ENCODE measurements around the gene RAP1GAP.

The RAP1GAP gene

DNA sequence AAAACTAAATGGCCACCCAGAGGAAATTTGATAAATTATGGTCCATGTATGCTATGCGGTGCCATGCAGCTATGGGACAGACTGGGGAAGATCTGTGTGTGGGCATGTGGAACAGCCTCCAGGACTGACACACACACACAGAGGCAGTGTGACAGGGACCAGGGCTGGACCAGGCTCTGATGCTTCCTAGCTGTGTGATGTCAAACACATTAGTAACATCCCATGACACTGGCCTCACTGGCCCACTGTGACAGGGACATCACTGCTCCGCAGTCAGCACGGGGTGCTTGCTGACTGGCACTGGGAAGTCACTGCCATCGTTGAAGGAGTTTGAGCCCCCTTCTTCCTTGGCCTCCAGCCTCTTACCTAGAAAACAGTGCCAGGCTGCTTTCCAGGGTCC, 13.9 kb downstream of the RAP1GAP start:
- Histone ChIP-seq H3K4me1 (ENCODE audit: control insufficient read depth, insufficient read depth, low read length) (peaks cover 20% of the 10 kb centered on the region), H3K9me3 (ENCODE audit: control insufficient read depth, low read length) (no peaks in the 10 kb centered on the region), H3K36me3 (ENCODE audit: control insufficient read depth, insufficient read depth, low read length) (no peaks in the 10 kb centered on the region), H3K27me3 (ENCODE audit: control insufficient read depth, insufficient read depth, low read length) (peaks cover 10% of the 10 kb centered on the region), H3K4me3 (ENCODE audit: low read length) (no peak overlapping the region), H3K9ac (ENCODE audit: low read length) (no peak overlapping the region)

DNA sequence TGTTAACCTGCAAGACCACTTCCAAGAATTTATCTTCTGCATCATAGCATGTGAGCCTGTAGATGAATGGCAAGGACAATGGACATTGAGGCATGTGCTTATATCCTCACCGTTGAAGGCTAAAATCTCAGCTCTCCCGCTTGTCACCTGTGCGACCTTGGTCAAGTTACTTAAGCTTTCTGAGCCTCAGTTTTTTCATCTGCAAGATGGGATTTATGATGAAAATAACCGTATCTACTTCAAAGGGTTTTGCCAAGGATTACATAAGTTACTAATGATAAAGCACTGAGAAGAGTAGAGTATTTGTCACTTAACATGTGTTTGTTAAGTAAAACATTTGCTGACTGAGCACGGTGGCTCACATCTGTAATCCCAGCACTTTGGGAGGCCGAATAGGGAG, 14.9 kb downstream of the RAP1GAP start:
- H3K36me3 ChIP-seq (ENCODE audit: control insufficient read depth, insufficient read depth, low read length) = no peaks in the 10 kb centered on the region
- H3K9ac ChIP-seq (ENCODE audit: low read length) = no peak overlapping the region
- H3K4me3 ChIP-seq (ENCODE audit: low read length) = no peak overlapping the region
- H3K27me3 ChIP-seq (ENCODE audit: control insufficient read depth, insufficient read depth, low read length) = peaks cover 3% of the 10 kb centered on the region
- peaks cover 14% of the 10 kb centered on the region for H3K4me1 ChIP-seq (ENCODE audit: control insufficient read depth, insufficient read depth, low read length)
- H3K9me3 ChIP-seq (ENCODE audit: control insufficient read depth, low read length) = no peaks in the 10 kb centered on the region

DNA sequence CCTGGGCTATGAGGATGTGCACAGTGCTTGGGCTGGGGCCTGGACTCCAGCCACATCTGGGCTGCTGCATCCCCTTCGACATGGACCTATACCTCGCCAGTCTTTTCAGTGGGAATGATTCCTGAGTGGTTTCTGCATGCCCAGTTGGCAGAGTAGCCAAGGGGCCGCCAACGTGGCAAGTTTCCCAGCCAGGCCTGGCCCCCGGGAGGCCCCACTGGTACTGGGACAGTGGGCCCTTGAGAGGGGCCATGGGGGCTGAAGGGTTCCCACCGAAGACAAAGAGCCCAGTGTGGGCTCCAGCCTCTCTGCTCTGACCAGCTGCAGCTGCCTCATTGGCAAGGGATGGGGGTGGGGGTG, 15.4 kb downstream of the RAP1GAP start:
- Histone ChIP-seq H3K9me3 (ENCODE audit: control insufficient read depth, low read length) (no peaks in the 10 kb centered on the region), H3K9ac (ENCODE audit: low read length) (no peak overlapping the region), H3K4me1 (ENCODE audit: control insufficient read depth, insufficient read depth, low read length) (peaks cover 14% of the 10 kb centered on the region), H3K36me3 (ENCODE audit: control insufficient read depth, insufficient read depth, low read length) (no peaks in the 10 kb centered on the region), H3K4me3 (ENCODE audit: low read length) (no peak overlapping the region), H3K27me3 (ENCODE audit: control insufficient read depth, insufficient read depth, low read length) (peaks cover 3% of the 10 kb centered on the region)

DNA sequence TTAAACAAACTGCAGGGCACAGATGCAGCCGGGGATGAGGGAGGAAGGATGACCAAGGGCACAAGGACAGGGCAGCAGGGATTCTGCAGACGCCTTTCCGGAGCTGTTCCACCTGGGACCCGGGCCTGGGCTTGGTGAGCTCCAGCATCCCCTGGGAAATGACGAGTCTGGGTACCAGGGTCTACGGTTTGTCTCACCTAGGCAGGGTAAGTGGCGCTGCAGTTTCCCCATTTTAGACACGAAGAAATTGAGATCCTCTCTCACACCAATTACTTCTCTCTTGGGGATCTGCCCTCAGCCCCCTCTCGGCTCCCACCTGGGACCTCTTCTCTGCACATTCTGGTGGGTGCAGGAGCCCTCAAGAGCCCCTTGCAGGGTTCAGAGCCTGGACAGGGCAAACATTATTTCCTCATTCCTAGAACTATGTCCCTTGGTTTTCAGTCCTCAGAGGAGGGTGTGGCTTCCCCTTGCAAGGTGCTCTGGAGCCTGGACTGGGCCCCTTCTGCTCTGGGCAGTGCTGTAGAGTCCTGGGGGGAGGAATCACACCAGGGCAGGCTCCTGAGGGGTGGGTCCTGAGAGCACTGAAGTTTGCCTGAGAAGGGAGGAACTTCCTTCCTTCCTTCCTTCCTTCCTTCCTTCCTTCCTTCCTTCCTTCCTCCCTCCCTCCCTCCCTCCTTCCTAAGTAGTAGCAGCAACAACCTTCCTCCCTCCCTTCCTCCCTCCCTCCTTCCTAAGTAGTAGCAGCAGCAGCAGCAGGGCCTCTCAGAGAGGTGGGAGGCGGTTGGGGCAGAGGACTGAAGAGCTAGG, 16.0 kb downstream of the RAP1GAP start:
- peaks cover 14% of the 10 kb centered on the region for H3K4me1 ChIP-seq (ENCODE audit: control insufficient read depth, insufficient read depth, low read length)
- no peaks in the 10 kb centered on the region for H3K9me3 ChIP-seq (ENCODE audit: control insufficient read depth, low read length)
- H3K36me3 ChIP-seq (ENCODE audit: control insufficient read depth, insufficient read depth, low read length) = no peaks in the 10 kb centered on the region
- H3K27me3 ChIP-seq (ENCODE audit: control insufficient read depth, insufficient read depth, low read length) = peaks cover 3% of the 10 kb centered on the region
- H3K9ac ChIP-seq (ENCODE audit: low read length) = no peak overlapping the region
- H3K4me3 ChIP-seq (ENCODE audit: low read length) = no peak overlapping the region

DNA sequence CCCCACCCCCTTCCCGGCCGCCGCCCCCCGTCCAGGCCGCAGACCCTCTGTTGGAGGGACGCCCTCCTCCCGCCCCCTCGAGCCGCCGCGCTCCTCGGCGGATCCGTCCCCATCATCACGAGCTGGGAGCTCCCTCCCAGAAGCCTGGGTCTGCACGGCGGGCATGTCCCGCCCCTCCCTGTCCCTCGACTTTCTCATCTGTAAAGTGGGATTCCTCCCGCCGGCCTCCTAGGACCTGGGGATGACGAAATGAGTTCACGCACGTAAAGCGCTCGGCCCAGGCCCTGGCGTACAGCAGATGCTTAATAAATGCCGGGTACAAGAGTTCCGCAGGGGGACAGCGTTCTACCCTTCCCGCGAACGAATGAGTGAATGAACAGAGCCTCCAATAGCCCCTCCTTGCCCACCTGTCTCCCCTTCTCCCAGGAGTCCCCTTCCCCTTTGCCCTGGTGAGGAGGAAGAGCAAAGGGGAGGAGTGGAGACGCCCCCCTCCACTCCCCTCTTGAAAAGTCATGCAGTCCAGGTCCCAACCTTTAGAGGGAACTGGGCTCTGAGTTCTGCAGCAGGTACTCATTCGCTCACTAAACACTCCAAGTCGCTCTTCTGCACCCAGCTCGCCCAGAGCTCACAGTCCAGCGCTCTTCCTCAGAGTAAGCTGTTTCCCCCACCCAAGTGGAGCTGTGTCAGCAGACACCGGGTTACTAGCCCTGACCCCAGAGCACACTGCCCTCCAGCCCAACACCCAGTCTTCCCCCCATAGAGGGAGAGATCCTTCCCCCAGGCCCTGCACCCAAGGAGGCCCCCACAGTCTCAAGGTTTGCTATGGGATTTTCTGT, 16.8 kb downstream of the RAP1GAP start:
- Histone ChIP-seq H3K4me1 (ENCODE audit: control insufficient read depth, insufficient read depth, low read length) (peaks cover 14% of the 10 kb centered on the region), H3K9ac (ENCODE audit: low read length) (no peak overlapping the region), H3K4me3 (ENCODE audit: low read length) (no peak overlapping the region), H3K36me3 (ENCODE audit: control insufficient read depth, insufficient read depth, low read length) (no peaks in the 10 kb centered on the region), H3K9me3 (ENCODE audit: control insufficient read depth, low read length) (no peaks in the 10 kb centered on the region), H3K27me3 (ENCODE audit: control insufficient read depth, insufficient read depth, low read length) (peaks cover 3% of the 10 kb centered on the region)

- Histone ChIP-seq H3K36me3 (ENCODE audit: control insufficient read depth, insufficient read depth, low read length) (no peaks in the 10 kb centered on the region), H3K4me1 (ENCODE audit: control insufficient read depth, insufficient read depth, low read length) (peaks cover 14% of the 10 kb centered on the region), H3K27me3 (ENCODE audit: control insufficient read depth, insufficient read depth, low read length) (peaks cover 3% of the 10 kb centered on the region), H3K9me3 (ENCODE audit: control insufficient read depth, low read length) (no peaks in the 10 kb centered on the region), H3K9ac (ENCODE audit: low read length) (no peak overlapping the region), H3K4me3 (ENCODE audit: low read length) (no peak overlapping the region)
Observed at GRCh38 chr1:21651214-21652042, 17.7 kb downstream of the RAP1GAP start.

DNA sequence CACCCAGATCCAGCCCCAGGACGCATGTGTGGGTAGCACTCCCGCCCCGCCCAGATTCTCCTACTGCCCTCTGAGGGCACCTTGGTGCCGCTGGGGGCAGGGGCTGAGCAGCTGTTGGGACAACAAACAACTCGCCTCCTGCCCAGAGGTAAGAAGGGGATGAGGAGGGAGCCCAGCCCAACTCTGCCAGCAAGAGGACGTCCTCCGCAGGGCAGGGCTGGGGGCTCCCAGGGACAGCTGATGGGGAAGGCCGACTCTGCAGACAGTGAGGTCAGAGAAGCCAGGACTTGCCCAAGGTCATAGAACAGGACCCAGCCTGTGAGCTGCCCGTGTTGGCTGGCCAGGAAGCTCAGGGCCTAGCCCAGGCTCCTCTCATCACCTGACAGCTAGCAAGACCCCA, 18.8 kb downstream of the RAP1GAP start:
- no peak overlapping the region for H3K9ac ChIP-seq (ENCODE audit: low read length)
- no peaks in the 10 kb centered on the region for H3K9me3 ChIP-seq (ENCODE audit: control insufficient read depth, low read length)
- no peaks in the 10 kb centered on the region for H3K36me3 ChIP-seq (ENCODE audit: control insufficient read depth, insufficient read depth, low read length)
- peaks cover 10% of the 10 kb centered on the region for H3K4me1 ChIP-seq (ENCODE audit: control insufficient read depth, insufficient read depth, low read length)
- H3K4me3 ChIP-seq (ENCODE audit: low read length) = no peak overlapping the region
- peaks cover 3% of the 10 kb centered on the region for H3K27me3 ChIP-seq (ENCODE audit: control insufficient read depth, insufficient read depth, low read length)

GRCh38 chr1:21649315-21649714, 19.8 kb downstream of the RAP1GAP start:
- no peaks in the 10 kb centered on the region for H3K9me3 ChIP-seq (ENCODE audit: control insufficient read depth, low read length)
- no peak overlapping the region for H3K9ac ChIP-seq (ENCODE audit: low read length)
- H3K27me3 ChIP-seq (ENCODE audit: control insufficient read depth, insufficient read depth, low read length) = peaks cover 3% of the 10 kb centered on the region

DNA sequence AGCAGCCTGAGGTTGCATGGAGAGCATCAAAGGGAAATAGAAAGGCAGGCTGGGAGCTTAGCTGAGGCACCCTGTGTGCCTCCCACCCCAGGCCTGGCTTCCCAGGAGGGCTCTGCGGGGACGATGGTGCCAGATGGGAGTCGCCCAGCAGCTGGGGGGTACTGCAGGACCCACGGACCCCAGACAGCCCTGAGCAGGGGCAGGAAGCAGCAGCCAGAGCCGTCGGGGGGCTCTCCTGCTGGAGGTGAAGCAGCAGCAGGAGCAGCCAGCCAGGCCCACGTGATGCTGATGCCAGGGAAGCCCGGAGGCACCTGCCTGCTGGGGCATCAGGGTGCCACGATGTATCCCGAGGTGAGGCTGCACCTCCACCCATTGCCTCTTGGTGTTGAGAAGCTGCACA, 20.4 kb downstream of the RAP1GAP start:
- Histone ChIP-seq H3K4me1 (ENCODE audit: control insufficient read depth, insufficient read depth, low read length) (peaks cover 10% of the 10 kb centered on the region), H3K9ac (ENCODE audit: low read length) (no peak overlapping the region), H3K27me3 (ENCODE audit: control insufficient read depth, insufficient read depth, low read length) (peaks cover 3% of the 10 kb centered on the region)

More at GRCh38 chr1:21649315-21649714, 19.8 kb downstream of the RAP1GAP start:
- H3K4me3 ChIP-seq (ENCODE audit: low read length) = no peak overlapping the region
- H3K4me1 ChIP-seq (ENCODE audit: control insufficient read depth, insufficient read depth, low read length) = peaks cover 10% of the 10 kb centered on the region
- H3K36me3 ChIP-seq (ENCODE audit: control insufficient read depth, insufficient read depth, low read length) = no peaks in the 10 kb centered on the region

DNA sequence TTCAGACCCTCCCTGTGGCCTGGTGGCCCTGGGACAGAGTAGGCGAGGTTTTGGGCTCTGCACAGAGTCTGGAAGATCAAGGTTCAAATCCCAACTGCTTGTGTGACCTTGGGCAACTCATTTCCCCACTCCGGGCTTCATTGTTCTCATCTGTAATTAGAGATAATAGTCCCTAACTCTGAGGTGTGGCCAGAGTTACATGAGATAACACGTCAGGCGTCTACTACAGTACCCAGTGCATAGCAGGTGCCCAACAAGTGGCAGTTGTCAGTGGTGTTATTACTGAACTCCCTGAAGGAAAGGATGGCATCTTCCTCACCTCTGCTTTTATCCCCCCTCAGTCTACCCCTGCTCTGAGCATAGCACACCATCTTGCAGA, 20.8 kb downstream of the RAP1GAP start:
- H3K27me3 ChIP-seq (ENCODE audit: control insufficient read depth, insufficient read depth, low read length) = peaks cover 3% of the 10 kb centered on the region
- H3K9ac ChIP-seq (ENCODE audit: low read length) = no peak overlapping the region
- H3K9me3 ChIP-seq (ENCODE audit: control insufficient read depth, low read length) = no peaks in the 10 kb centered on the region
- H3K36me3 ChIP-seq (ENCODE audit: control insufficient read depth, insufficient read depth, low read length) = no peaks in the 10 kb centered on the region
- peaks cover 9% of the 10 kb centered on the region for H3K4me1 ChIP-seq (ENCODE audit: control insufficient read depth, insufficient read depth, low read length)
- H3K4me3 ChIP-seq (ENCODE audit: low read length) = no peak overlapping the region

More for the DNA sequence above, 20.4 kb downstream of the RAP1GAP start:
- H3K36me3 ChIP-seq (ENCODE audit: control insufficient read depth, insufficient read depth, low read length) = no peaks in the 10 kb centered on the region
- no peak overlapping the region for H3K4me3 ChIP-seq (ENCODE audit: low read length)
- H3K9me3 ChIP-seq (ENCODE audit: control insufficient read depth, low read length) = no peaks in the 10 kb centered on the region

GRCh38 chr1:21647431-21648351, 21.5 kb downstream of the RAP1GAP start:
- H3K36me3 ChIP-seq (ENCODE audit: control insufficient read depth, insufficient read depth, low read length) = no peaks in the 10 kb centered on the region
- H3K9ac ChIP-seq (ENCODE audit: low read length) = no peak overlapping the region
- H3K4me1 ChIP-seq (ENCODE audit: control insufficient read depth, insufficient read depth, low read length) = peaks cover 2% of the 10 kb centered on the region
- no peaks in the 10 kb centered on the region for H3K9me3 ChIP-seq (ENCODE audit: control insufficient read depth, low read length)
- peaks cover 4% of the 10 kb centered on the region for H3K27me3 ChIP-seq (ENCODE audit: control insufficient read depth, insufficient read depth, low read length)
- no peak overlapping the region for H3K4me3 ChIP-seq (ENCODE audit: low read length)
